NCI-H460 (cell line): Measurements from ENCODE around the gene CPNE1. TPM values are rescaled to one million over a fixed set of nuclear protein-coding genes. Genes with fewer than 3 reads are reported as not detected.
A peak's percentile ranks its signal among the peaks of the same experiment; 100 is the strongest.

Source experiments
- DNase-seq: peaks from one replicate; pipeline ENCODE4 v3.0.0-alpha.2; 2016; ENCODE audit warnings: low read depth; ENCODE audit errors: extremely low read depth
- total RNA-seq: library from RNA; depleted of rRNA; stranded (reverse); fragments of >200 nt; shearing (Covaris generic); gene quantifications from 2 replicates; pipeline ENCODE4 v1.2.3, GENCODE V29; 2014

CPNE1 gene
- total RNA-seq, 1 experiment from 2014 or later: 109 TPM

DNA sequence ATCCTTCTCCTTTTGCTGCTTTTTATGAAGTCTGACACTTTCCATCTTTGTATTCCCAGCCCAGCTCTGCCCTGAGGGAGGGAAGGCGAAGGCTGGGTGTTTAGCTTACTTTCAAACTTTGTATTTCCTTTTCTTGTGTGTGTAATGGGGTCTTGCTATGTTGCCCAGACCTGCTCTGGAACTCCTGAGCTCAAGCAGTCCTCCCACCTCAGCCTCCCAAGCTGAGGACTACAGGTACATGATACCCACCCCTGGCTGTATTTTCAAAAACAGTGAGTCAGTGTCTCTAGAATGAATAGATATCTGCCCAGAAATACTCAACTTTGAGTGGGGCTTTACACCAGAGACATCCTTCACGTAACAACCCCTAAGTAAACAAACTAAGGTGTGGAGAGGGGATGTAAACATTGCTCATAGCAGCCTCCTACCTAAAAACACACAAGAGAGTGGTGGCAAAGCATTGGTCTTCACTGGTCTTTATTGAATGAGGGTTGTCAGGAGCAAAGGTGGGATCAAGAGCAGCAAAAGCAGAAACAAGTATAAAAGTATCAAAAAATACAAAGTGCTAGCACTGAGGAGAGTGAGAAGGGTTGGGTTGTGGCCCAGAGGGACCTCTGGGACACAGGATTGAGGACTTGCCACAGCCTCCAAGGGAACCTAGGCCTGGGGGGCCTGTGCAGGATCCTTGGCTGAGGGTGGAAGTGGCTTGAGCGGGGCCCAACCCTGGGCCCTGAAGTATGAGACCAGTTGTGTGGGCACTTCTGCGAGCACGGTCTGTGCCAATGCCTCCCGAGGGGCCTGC is 38.9 kb downstream of the CPNE1 start:
- DNase-seq: no peak

DNA sequence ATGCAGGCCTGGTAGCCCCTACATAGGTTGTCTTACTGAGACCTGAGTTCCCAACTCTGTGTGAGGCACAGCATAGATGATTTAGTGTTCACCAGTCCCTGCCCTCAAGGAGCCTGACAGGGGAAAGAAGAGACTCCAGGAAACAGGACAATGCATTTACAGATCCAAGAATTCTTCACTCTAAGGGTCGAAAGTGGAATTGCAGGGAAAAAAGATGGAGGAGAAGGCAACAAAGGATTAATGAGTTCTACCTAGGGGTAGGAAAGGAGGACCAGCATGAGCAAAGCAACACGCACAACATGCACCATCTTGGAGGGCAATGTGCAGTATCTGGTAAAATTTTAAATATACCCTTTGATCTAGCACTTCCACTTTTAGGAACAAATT is 43.1 kb downstream of the CPNE1 start:
- no peak for DNase-seq

DNA sequence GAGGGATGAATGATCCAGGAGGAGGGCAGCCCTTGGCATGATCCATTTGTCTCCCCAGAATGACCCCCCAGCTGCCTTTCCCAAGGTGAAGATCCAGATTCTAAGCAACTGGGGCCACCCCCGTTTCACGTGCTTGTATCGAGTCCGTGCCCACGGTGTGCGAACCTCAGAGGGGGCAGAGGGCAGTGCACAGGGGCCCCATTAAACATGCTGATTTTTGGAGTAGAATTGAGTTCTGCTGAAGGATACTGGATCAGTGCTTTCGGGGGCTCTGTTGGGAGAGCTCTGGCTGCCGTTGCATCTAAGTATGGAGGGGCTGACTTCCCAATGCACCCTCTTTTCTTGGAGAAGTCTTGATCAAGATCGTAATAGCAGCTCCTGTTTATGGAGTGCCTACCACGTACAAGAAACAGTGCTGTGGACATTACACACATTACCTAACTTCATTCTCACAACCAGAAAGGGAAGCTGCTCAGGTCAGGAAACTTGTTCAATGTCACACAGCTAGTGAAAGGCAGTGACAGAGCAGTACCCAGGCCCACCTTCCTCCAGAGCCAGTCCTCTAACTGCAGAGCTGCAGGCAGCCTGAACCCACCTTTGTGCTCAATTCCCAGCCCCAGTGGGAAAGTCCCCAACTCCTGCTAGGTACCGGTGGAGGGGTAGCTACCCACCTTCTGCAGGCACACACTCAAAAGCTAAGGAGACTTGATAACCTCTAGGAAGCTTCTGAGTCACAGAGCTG is 43.7 kb downstream of the CPNE1 start:
- no peak for DNase-seq

DNA sequence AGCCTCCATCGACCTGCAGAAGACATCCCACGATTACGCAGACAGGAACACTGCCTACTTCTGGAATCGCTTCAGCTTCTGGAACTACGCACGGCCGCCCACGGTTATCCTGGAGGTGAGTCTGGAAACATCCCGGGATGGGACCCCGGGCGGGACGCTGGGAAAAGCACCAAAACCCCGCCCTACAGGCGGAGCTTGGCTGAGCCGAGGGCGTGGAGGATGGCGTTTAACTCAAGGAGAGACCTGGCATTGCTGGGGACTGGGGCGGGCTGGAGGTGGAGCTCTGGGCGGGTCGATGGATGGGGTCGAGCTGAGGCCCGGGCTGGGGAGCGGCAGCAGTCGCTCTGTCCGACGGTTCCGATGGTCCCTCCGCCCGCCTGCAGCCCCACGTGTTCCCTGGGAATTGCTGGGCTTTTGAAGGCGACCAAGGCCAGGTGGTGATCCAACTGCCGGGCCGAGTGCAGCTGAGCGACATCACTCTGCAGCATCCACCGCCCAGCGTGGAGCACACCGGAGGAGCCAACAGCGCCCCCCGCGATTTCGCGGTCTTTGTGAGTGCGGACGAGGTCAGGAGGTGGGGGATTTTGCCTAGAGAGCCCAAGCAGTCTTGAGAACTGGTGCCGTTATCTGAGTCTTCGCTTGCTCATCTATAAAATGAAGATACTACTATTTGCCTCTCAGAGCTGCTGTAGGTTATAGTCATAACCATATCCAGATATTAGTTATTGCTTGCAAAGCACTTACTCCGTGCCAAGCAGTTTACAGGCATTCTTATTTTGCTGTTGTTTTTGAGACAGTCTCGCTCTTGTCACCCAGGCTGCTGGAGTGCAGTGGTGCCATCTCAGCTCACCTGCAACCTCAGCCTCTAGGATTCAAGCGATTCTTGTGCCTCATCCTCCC is 45.3 kb downstream of the CPNE1 start:
- DNase-seq: peak; percentile 80

DNA sequence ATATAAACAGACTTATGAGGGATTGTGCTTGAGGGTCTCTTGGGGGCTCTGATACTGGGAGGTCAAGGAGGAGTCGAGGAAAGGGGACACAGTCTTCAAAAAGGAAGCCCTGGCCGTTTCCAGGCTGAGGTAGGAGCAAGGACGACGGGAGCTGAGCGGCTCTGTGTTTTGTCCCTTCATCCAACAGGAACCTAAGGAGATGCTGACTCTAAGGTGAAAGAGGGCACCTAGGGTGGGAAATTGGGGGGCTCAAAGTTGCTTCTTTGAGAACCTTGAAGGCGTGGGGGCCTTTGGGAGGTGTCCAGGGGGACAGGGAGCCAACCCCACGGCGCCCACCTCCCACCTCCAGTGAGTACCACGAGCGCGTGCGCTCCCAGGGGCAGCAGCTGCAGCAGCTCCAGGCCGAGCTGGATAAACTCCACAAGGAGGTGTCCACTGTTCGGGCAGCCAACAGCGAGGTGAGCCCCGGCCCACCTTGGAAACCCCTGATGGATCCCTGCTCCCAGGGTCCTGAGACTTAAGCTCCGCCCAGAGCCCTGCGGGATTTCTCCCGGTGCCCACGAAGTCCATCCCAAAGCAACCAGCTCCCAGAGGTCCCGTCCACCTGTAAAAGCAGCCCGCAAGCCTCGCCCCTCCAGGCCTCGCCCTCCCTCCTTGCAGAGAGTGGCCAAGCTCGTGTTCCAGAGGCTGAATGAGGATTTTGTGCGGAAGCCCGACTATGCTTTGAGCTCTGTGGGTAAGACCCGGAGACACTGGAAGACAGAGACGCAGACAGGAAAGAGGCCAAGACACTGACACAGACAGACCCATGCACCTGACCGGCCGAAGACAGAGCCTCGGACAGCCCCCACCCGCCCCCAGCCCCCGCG is 46.2 kb downstream of the CPNE1 start:
- DNase-seq: no peak

DNA sequence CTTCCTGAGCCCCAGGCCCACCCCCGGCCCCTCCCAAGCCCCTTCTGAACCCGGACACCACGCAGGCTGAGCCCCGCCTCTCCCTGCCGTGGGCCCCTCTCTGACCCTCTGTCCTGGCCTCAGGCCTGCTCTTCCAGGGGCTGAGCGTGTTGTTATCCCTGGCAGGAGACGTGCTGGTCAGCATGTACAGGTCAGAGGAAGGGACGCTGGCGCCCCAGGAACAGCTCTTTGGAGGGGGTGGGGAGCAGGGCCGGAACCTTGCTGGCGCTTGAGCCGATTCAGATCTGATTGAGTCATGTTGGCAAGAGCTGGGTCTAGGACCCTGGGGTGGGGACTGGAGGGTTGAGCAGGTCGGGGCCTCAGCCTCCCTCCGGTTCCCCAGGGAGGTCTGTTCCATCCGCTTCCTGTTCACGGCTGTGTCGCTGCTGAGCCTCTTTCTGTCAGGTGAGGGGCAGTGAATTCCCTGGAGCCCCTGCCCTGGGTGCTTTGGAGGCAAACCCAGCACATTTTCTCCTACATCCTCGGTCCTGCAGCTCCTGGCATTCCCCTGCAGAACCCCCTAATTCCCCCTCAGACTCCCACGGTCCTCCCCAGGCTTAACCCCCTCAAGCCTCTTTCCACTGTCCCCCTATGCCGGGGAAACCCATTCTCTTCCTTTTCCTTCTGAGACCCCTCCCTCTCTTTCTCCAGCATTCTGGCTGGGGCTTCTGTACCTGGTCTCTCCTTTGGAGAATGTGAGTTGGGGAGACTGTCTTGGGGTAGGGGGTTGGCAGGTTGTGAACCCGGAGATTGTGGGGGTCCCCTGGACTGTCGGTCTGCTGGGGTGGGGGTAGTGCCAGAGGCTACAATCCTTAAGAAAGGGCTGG is 47.1 kb downstream of the CPNE1 start:
- peak; percentile 62 for DNase-seq

DNA sequence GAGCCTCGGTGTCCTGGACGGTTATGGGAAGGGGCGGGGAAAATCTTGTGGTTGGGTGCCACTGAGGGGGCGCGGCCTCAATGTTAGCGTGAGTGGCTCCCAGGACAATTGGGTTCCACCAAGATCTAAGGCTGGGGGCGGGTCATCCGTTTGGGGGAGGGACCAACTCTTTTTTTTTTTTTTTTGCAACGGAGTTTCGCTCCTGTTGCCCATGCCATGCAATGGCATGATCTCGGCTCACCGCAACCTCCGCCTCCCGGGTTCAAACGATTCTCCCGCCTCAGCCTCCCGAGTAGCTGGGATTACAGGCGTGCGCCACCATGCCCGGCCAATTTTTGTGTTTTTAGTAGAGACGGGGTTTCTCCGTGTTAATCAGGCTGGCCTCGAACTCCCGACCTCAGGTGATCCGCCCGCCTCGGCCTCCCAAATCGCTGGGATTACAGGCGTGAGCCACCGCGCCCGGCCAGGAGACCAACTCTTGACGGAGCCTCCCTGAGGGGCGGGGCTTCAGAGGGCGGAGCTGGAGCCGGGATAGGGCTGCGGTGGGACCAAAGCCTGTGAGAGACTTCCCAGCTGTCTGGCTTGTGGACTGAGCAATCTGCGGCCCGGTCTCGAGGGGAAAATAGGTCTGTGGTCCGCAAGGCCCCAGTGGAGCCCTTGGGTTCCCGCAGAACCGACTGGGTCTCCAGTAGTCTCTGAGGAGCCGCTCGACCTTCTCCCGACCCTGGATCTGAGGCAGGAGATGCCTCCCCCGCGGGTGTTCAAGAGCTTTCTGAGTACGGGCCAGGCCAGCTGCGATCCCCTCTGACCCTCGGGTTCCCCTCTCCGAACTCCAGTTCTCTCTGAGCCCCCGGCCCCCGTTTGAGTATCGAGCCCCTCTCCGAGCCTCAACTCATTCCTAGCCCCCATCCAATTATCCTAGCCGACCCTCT is 48.0 kb downstream of the CPNE1 start:
- peak; percentile 100 for DNase-seq

DNA sequence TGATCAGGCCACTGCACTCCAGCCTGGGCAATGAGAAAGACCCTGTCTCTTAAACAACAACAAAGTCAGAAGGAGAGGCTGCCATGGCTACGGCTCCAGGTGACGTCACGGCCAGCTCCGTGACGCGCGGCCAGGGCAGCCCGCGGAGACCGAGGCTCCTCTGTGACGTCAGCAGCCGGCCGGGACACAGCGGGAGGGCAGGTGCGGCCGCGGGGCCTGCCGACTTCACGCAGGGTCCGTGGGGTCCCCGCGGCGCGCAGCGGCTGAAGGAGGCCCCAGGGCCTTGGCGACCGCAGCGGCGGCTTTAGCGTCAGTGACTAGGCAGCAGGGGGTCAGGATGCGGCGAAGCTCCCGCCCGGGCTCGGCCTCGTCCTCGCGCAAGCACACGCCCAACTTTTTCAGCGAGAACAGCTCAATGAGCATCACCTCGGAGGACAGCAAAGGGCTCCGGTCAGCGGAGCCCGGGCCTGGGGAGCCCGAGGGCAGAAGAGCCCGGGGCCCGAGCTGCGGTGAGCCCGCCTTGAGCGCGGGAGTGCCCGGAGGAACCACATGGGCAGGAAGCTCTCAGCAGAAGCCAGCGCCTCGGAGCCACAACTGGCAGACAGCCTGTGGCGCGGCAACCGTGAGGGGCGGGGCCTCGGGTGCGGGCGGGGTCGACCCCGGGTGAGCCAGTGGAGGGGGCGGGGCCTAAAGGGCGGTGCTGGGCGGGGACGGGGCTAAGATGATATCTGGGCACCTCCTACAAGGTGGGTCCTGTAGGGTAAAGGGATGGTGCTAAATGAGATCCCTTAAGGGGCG is 48.8 kb downstream of the CPNE1 start, which contains the start of gene SPAG4:
Gene SPAG4 (plus strand): TSS at position 163 of the 798 bp plus-strand sequence. CDS start 175 bp downstream, at position 338.
- DNase-seq: peak; percentile 41

DNA sequence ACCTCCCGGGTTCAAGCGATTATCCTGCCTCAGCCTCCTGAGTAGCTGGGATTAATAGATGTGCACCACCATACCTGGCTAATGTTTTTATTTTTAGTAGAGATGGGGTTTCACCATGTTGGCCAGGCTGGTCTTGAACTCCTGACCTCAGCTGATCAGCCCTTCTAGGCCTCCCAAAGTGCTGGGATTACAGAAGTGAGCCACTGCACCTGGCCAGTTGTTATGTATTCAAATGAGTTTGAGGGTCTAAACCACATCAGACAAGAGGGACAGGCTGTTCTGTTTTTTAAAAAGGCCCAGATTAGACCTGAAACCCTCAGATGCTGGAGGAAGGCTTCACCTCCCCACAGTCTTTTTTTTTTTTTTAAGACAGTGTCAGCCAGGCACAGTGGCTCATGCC is 53.2 kb downstream of the CPNE1 start:
- no peak for DNase-seq

DNA sequence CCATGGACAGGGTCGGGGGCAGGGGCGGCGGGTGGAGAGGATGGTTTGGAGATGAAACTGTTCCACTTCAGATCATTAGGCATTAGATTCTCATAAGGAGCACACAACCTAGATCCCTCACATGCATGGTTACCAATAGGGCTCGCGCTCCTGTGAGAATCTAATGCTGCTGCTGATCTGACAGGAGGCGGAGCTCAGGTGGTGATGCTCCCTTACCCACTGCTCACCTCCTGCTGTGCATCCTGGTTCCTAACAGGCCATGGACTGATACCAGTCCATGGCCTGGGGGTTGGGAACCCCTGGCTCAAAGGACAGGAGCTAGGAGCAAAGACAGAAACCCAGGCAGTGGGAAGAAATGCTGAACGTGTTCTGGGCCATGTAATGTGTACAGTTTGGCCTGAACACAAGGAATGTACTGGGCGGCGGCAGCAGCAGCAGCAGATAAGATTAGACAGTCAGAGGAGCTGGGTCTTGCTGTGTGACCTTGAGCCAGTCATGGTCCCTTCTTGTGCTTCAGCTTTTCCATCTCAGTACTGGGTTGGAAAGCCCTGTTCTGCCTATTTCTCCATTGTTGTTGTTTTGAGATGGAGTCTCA is 53.8 kb downstream of the CPNE1 start:
- DNase-seq: no peak

DNA sequence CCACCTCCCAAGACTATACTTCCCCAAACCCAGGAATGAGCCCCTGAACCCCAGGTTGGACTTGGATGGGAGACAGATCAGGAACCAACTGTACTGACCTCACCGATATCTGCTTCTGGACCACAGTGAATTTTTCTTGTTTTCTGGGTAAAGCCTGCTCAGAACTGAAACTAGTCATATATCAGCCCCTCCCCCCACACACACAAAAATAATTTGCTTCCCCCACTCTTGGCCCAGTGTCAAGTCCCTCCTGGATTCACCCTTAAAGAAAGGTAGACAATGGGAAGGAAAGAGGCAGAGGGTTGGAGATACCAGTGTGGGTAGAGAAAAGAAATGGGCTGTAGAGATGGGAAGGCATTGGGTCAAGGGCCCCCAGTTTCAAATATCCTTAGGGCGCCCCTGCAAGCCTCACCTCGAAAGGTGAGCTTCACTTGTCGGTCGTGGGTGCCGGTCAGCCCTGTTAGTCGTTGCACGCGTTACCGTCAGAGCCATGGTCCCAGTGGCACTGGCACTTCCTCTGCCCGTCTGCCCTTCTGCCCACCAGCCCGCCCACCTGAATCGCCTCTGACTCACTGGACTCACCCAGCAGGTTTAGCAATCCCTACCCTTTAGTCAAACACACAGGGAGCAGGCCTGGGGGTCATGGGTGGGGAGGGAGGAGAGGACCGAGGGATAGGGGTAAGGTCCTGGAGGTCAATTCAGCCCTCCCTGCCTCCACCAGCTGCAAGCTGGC is 57.5 kb downstream of the CPNE1 start:
- DNase-seq: no peak

DNA sequence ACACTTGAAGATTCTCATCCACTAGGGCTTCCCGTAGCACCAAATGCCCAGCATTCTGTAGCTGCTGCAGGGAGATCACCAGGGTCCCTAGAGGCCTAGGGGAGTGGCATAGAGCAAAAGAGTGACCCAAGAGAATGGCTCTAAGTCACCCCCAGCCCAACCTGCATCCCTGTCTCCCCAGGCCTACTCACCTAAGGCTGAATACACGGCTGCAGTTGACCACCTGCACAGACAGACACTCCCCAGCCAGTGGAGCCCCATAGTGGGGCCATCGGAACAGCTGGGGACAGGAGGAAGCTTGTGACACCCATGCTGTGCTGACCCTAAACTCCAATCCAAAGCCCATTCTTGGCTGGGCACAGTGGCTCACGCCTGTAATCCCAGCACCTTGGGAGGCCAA is 58.6 kb downstream of the CPNE1 start:
- no peak for DNase-seq

DNA sequence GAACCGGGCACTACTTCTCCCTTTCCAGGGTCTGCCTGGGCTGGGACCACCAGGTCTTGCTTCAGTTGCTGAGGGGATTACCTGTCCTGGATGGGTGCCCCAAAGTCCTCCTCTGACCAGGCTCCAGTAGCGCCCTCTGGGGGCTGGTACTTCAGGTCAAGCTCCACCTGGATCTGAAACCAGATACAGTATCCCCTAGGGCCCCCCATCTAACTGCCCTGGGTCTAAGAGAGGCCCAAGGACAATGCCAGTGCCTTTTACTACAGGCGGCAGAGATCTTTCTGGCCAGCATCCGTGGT is 60.3 kb downstream of the CPNE1 start:
- DNase-seq: no peak

DNA sequence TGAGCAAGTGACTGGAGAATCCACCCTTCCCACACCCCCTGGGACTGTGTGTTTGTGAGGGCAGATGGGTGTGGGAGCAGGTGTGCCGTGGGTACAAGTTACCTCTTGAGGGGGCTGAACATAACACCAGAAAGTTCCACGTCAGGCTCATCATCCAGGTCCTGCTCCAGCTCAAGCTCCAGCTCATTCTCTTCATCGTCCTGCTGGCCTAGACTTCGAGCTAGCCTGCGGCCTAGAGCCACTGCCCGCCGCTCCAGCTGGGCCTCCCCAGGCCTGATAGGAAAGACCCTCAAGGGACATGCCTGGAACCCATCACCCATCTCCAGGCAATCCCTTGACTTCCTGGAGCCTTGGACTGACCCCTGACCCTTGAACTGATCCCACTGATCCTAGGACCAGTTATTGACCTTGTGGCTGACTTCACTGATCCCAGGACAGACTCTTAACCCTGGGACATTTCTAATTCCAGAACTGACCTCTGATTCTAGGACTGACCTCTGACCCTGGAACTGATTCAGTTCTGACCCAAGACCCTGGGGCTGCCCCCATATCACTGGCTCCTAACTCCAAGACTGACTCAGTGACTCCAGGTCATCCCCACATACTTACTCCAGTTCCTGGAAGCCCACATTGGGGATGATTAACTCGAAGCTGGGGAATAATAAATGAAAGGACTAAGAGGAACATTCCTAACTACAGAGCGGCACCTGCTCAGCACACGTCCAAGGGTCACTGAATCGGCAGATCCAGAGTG is 60.8 kb downstream of the CPNE1 start:
- no peak for DNase-seq

DNA sequence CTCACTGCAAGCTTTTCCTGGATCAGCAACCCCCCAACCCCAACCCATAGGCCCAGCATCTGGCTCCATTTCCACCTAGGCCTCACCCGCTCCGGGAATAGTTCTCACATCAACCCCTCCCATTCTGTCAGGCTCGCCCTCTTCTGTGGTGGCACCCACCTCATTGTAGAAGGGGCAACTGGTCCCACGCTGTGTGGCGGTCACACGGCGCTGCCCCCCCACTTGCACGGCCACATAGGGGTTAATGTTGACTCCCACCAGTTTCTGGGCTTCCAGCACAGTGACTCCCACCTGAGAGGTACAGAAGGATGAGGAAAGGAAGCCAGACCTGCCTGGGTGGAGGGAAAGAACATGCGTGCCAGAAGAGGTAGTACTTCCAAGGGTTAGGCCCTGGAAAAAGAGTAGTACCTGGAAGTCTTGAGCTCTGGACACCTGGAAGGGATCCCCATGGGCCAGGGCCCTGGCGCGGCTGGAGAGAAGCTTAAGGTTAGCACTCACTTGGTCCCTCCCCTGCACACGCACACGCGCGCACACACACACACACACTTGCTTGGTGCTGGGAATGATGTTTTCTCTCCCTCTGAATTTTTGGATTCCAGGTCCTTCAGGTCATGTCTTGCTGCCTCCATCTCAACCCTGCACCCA is 61.7 kb downstream of the CPNE1 start:
- DNase-seq: no peak
